Measurements from ENCODE around the gene DYRK1A.

The DYRK1A gene

GRCh38 chr21:37469441-37469840 is 102.9 kb downstream of the DYRK1A start:
- H3K36me3 Mint-ChIP-seq (ENCODE audit: low read depth): peaks cover 60% of the 10 kb centered on the region
- H3K27ac Mint-ChIP-seq: no peak overlapping the region
- no peak for TF ChIP-seq CTCF (IDR thresholded peaks at IDR 0.05; ENCODE audit: unreplicated experiment in 3 of 3)
- peaks cover 3% of the 10 kb centered on the region for H3K9me3 Mint-ChIP-seq
- peaks cover 12% of the 10 kb centered on the region for H3K4me1 Mint-ChIP-seq
- no peak overlapping the region for H3K4me3 Mint-ChIP-seq
- H3K27me3 Mint-ChIP-seq (ENCODE audit: low read depth): no peaks in the 10 kb centered on the region

- Mint-ChIP-seq H3K9me3 (peaks cover 3% of the 10 kb centered on the region), H3K36me3 (ENCODE audit: low read depth) (peaks cover 62% of the 10 kb centered on the region), H3K4me1 (peaks cover 38% of the 10 kb centered on the region), H3K27me3 (ENCODE audit: low read depth) (no peaks in the 10 kb centered on the region), H3K4me3 (no peak overlapping the region), H3K27ac (no peak overlapping the region)
- TF ChIP-seq CTCF (IDR thresholded peaks at IDR 0.05; ENCODE audit: unreplicated experiment in 3 of 3): no peak
Measured at GRCh38 chr21:37472581-37472980, 106.0 kb downstream of the DYRK1A start.

GRCh38 chr21:37473491-37473890 is 106.9 kb downstream of the DYRK1A start:
- H3K9me3 Mint-ChIP-seq: peaks cover 3% of the 10 kb centered on the region
- no peak overlapping the region for H3K4me3 Mint-ChIP-seq
- H3K36me3 Mint-ChIP-seq (ENCODE audit: low read depth): peaks cover 59% of the 10 kb centered on the region
- H3K27me3 Mint-ChIP-seq (ENCODE audit: low read depth): no peaks in the 10 kb centered on the region
- peak overlapping the region in 1 of 3 experiments; percentile 3 for H3K27ac Mint-ChIP-seq
- no peak for TF ChIP-seq CTCF (IDR thresholded peaks at IDR 0.05; ENCODE audit: unreplicated experiment in 3 of 3)
- peaks cover 42% of the 10 kb centered on the region for H3K4me1 Mint-ChIP-seq

- Mint-ChIP-seq H3K4me1 (peaks cover 42% of the 10 kb centered on the region), H3K27me3 (ENCODE audit: low read depth) (no peaks in the 10 kb centered on the region), H3K27ac (peak overlapping the region in 1 of 3 experiments; percentile 60), H3K4me3 (no peak overlapping the region), H3K36me3 (ENCODE audit: low read depth) (peaks cover 53% of the 10 kb centered on the region), H3K9me3 (no peaks in the 10 kb centered on the region)
- no peak for TF ChIP-seq CTCF (IDR thresholded peaks at IDR 0.05; ENCODE audit: unreplicated experiment in 3 of 3)
Measured at GRCh38 chr21:37474342-37474741, 107.8 kb downstream of the DYRK1A start.

GRCh38 chr21:37475186-37475868 is 108.8 kb downstream of the DYRK1A start:
- peak overlapping the region in 2 of 3 experiments; percentile 25 to 60 for H3K27ac Mint-ChIP-seq
- H3K4me1 Mint-ChIP-seq: peaks cover 42% of the 10 kb centered on the region
- H3K9me3 Mint-ChIP-seq: no peaks in the 10 kb centered on the region
- H3K27me3 Mint-ChIP-seq (ENCODE audit: low read depth): no peaks in the 10 kb centered on the region
- TF ChIP-seq CTCF (IDR thresholded peaks at IDR 0.05; ENCODE audit: unreplicated experiment in 3 of 3): no peak
- no peak overlapping the region for H3K4me3 Mint-ChIP-seq
- H3K36me3 Mint-ChIP-seq (ENCODE audit: low read depth): peaks cover 47% of the 10 kb centered on the region

GRCh38 chr21:37478794-37479193 is 112.2 kb downstream of the DYRK1A start:
- TF ChIP-seq CTCF (IDR thresholded peaks at IDR 0.05; ENCODE audit: unreplicated experiment in 3 of 3): no peak
- Mint-ChIP-seq H3K27ac (peak overlapping the region in 1 of 3 experiments; percentile 60), H3K4me1 (peaks cover 32% of the 10 kb centered on the region), H3K27me3 (ENCODE audit: low read depth) (no peaks in the 10 kb centered on the region), H3K36me3 (ENCODE audit: low read depth) (peaks cover 53% of the 10 kb centered on the region), H3K9me3 (no peaks in the 10 kb centered on the region), H3K4me3 (no peak overlapping the region)

Data from nephron (organoid).